Neural progenitor cell (in vitro differentiated cells): ENCODE data around the gene ATP6V0A4. TPM values are rescaled to one million over a fixed set of nuclear protein-coding genes. Genes with fewer than 3 reads are reported as not detected.

Experiments
- DNase-seq: peaks from one replicate; pipeline ENCODE4 v3.0.0-alpha.2; 2016; ENCODE audit warnings: low spot score
- H2AFZ ChIP-seq: fragments of 200-600 bp; sonication (generic); replicated peaks from 2 replicates; pipeline ENCODE4 v1.6.1; 2016; ENCODE audit warnings: antibody characterized with exemption
- H3F3A ChIP-seq: fragments of 200-600 bp; sonication (generic); 2 replicates; pipeline ENCODE4 v1.6.1; 2016; ENCODE audit warnings: antibody characterized with exemption, low read depth
- H3K27ac ChIP-seq: fragments of 200-600 bp; sonication (generic); 2 replicates; pipeline ENCODE4 v1.5.1; 2016; ENCODE audit warnings: mild to moderate bottlenecking
- H3K27me3 ChIP-seq: fragments of 200-600 bp; sonication (generic); 2 replicates; pipeline ENCODE4 v1.6.1; 2016; ENCODE audit warnings: mild to moderate bottlenecking, moderate library complexity
- H3K36me3 ChIP-seq: fragments of 200-600 bp; sonication (generic); 2 replicates; pipeline ENCODE4 v1.5.1; 2016
- H3K4me1 ChIP-seq: fragments of 200-600 bp; sonication (generic); 2 replicates; pipeline ENCODE4 v1.6.1; 2016; ENCODE audit warnings: mixed run types
- H3K4me2 ChIP-seq: fragments of 200-600 bp; sonication (generic); 2 replicates; pipeline ENCODE4 v1.6.1; 2016
- H3K4me3 ChIP-seq: fragments of 200-600 bp; sonication (generic); 2 replicates; pipeline ENCODE4 v1.5.1; 2016
- H3K79me2 ChIP-seq: fragments of 200-600 bp; sonication (generic); 2 replicates; pipeline ENCODE4 v1.6.1; 2016; ENCODE audit warnings: low read depth
- H3K9ac ChIP-seq: fragments of 200-600 bp; sonication (generic); 2 replicates; pipeline ENCODE4 v1.6.1; 2016
- H3K9me3 ChIP-seq: fragments of 200-600 bp; sonication (generic); 2 replicates; pipeline ENCODE4 v1.5.1; 2016; ENCODE audit warnings: low read depth
- H4K20me1 ChIP-seq: fragments of 200-600 bp; sonication (generic); 2 replicates; pipeline ENCODE4 v1.6.1; 2016; ENCODE audit warnings: low read depth
- H3K27ac Mint-ChIP-seq: 3 replicates; pipeline ENCODE4 v1.8.0; 2021; ENCODE audit warnings: mixed read lengths
- H3K27me3 Mint-ChIP-seq: 2 replicates; pipeline ENCODE4 v1.8.0; 2022; ENCODE audit warnings: low read depth, mild to moderate bottlenecking, inconsistent platforms, moderate library complexity, mixed read lengths; ENCODE audit not compliant: insufficient read depth
- H3K36me3 Mint-ChIP-seq: 3 replicates; pipeline ENCODE4 v1.8.0; 2021; ENCODE audit warnings: mixed read lengths
- H3K4me1 Mint-ChIP-seq: 3 replicates; pipeline ENCODE4 v1.8.0; 2021; ENCODE audit warnings: mixed read lengths
- H3K4me3 Mint-ChIP-seq: 3 replicates; pipeline ENCODE4 v1.8.0; 2021; ENCODE audit warnings: mild to moderate bottlenecking, moderate library complexity, mixed read lengths
- H3K9me3 Mint-ChIP-seq: 3 replicates; pipeline ENCODE4 v1.8.0; 2020; ENCODE audit warnings: mixed read lengths
- CTCF ChIP-seq: fragments of 200-600 bp; sonication (generic); IDR thresholded peaks from 2 replicates; pipeline ENCODE4 v1.5.1; 2017; ENCODE audit warnings: antibody characterized with exemption, mild to moderate bottlenecking
- EZH2 ChIP-seq: fragments of 200-600 bp; sonication (generic); IDR thresholded peaks from 2 replicates; pipeline ENCODE4 v1.6.1; 2017; ENCODE audit warnings: antibody characterized with exemption, mild to moderate bottlenecking, moderate library complexity
- EZH2phosphoT487 ChIP-seq: fragments of 200-600 bp; sonication (generic); IDR thresholded peaks from 2 replicates; pipeline ENCODE4 v1.6.1; 2017; ENCODE audit warnings: antibody characterized with exemption
- total RNA-seq: library from RNA; depleted of rRNA; stranded (reverse); fragments of >200 nt; gene quantifications from 2 replicates; pipeline ENCODE4 v1.2.3, GENCODE V29; 2015; ENCODE audit warnings: low replicate concordance

The ATP6V0A4 gene
- total RNA-seq, 1 donor from 2014 or later, result 0.36 TPM

DNA sequence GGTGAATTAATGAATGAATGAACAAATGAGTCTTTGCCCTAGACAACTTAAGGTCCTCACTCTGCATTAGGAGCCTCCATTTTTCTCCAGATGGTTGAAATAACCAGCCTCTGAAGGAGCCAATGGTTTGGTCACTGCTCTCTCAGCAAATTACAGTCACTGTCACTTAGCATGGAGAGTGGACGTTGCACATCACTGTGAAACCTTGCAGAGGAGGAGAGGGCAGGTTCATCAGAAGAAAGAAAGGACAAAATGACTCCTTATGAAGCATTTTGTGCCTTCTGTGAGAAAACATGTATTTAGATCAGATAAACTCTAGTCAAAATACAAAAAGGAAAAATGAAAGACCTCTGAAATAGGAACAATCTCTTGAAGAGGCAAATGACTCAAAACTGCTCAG lies 6.6 kb upstream of the ATP6V0A4 start:
- H3K36me3 Mint-ChIP-seq, result no peaks in the 10 kb centered on the region
- Histone ChIP-seq H3K4me2 (no peak overlapping the region), H3K79me2 (no peaks in the 10 kb centered on the region), H3K4me1 (no peaks in the 10 kb centered on the region), H3K9me3 (no peaks in the 10 kb centered on the region), H3K27ac (no peak overlapping the region), H3K9ac (no peak overlapping the region), H3K36me3 (no peaks in the 10 kb centered on the region), H3K4me3 (no peak overlapping the region), H4K20me1 (no peaks in the 10 kb centered on the region), H3K27me3 (no peaks in the 10 kb centered on the region), H2AFZ (no peak overlapping the region), H3F3A (no peaks in the 10 kb centered on the region)
- H3K4me1 Mint-ChIP-seq, result no peaks in the 10 kb centered on the region
- H3K27ac Mint-ChIP-seq, result no peak overlapping the region
- TF ChIP-seq CTCF (no peak), EZH2 (no peak), EZH2phosphoT487 (no peak)
- H3K27me3 Mint-ChIP-seq, result peaks cover 5% of the 10 kb centered on the region
- no peak overlapping the region for H3K4me3 Mint-ChIP-seq
- DNase-seq, result no peak
- no peaks in the 10 kb centered on the region for H3K9me3 Mint-ChIP-seq

DNA sequence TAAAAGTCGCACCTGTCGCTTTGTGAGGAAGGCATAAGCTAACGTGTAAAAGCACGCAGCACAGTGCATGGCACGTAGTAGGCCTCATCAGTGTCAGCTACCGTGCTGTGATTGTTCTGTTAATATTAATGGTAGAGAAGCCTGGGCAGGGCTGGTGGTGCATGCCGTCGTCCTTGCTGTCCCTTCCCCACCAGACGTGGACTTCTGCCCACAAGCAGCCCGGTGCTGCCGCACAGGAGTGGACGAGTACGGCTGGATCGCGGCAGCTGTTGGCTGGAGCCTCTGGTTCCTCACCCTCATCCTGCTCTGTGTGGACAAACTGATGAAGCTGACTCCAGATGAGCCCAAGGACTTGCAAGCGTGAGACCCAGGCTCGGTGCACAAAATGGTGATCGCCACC lies 4.7 kb upstream of the ATP6V0A4 start:
- H3K79me2 ChIP-seq, result no peaks in the 10 kb centered on the region
- H4K20me1 ChIP-seq, result no peaks in the 10 kb centered on the region
- Mint-ChIP-seq H3K4me3 (no peak overlapping the region), H3K27ac (no peak overlapping the region), H3K4me1 (peaks cover 8% of the 10 kb centered on the region), H3K27me3 (peaks cover 9% of the 10 kb centered on the region), H3K9me3 (no peaks in the 10 kb centered on the region), H3K36me3 (no peaks in the 10 kb centered on the region)
- H3K4me3 ChIP-seq, result no peak overlapping the region
- no peaks in the 10 kb centered on the region for H3K4me1 ChIP-seq
- H3K9ac ChIP-seq, result no peak overlapping the region
- H3K36me3 ChIP-seq, result no peaks in the 10 kb centered on the region
- H2AFZ ChIP-seq, result no peak overlapping the region
- H3K27ac ChIP-seq, result no peak overlapping the region
- DNase-seq, result no peak
- no peaks in the 10 kb centered on the region for H3F3A ChIP-seq
- H3K9me3 ChIP-seq, result no peaks in the 10 kb centered on the region
- H3K4me2 ChIP-seq, result no peak overlapping the region
- peaks cover 8% of the 10 kb centered on the region for H3K27me3 ChIP-seq
- TF ChIP-seq EZH2, result no peak
- no peak for TF ChIP-seq EZH2phosphoT487
- TF ChIP-seq CTCF, result no peak

- no peaks in the 10 kb centered on the region for H3K79me2 ChIP-seq
- peaks cover 9% of the 10 kb centered on the region for H3K27me3 Mint-ChIP-seq
- no peak for DNase-seq
- H3K27ac ChIP-seq, result no peak overlapping the region
- H3K4me2 ChIP-seq, result no peak overlapping the region
- H3K4me1 Mint-ChIP-seq, result peaks cover 11% of the 10 kb centered on the region
- H3K4me3 ChIP-seq, result no peak overlapping the region
- no peak for TF ChIP-seq CTCF
- TF ChIP-seq EZH2, result no peak
- TF ChIP-seq EZH2phosphoT487, result no peak
- H3K27me3 ChIP-seq, result peaks cover 8% of the 10 kb centered on the region
- no peaks in the 10 kb centered on the region for H3K9me3 Mint-ChIP-seq
- no peaks in the 10 kb centered on the region for H3K4me1 ChIP-seq
- no peaks in the 10 kb centered on the region for H3K9me3 ChIP-seq
- no peak overlapping the region for H3K4me3 Mint-ChIP-seq
- H2AFZ ChIP-seq, result no peak overlapping the region
- H3K27ac Mint-ChIP-seq, result no peak overlapping the region
- H3K36me3 Mint-ChIP-seq, result no peaks in the 10 kb centered on the region
- H4K20me1 ChIP-seq, result no peaks in the 10 kb centered on the region
- no peaks in the 10 kb centered on the region for H3K36me3 ChIP-seq
- no peaks in the 10 kb centered on the region for H3F3A ChIP-seq
- no peak overlapping the region for H3K9ac ChIP-seq
Observed at GRCh38 chr7:138801256-138801655, 3.3 kb upstream of the ATP6V0A4 start.
